GM12878 (cell line): ENCODE results near the gene BIRC3. TPM values are rescaled to one million over a fixed set of nuclear protein-coding genes. Genes with fewer than 3 reads are reported as not detected.

Source experiments
- ATAC-seq: fragments of 200-7000 bp; cut with Tn5 transposase; 3 replicates; pipeline ENCODE4 v1.9.1; 2020; ENCODE audit warnings: mild to moderate bottlenecking, moderate library complexity
- BruUV-seq: library from RNA; stranded (reverse); fragments of 400-500 nt; replicated peaks from 2 replicates; lab custom pipeline; 2021; lab: Mats Ljungman, UMichigan
- CTCF ChIA-PET: fragments of 300-600 bp; sonication (Branson Sonifier 250); formaldehyde crosslinking; extraction: SDS; loops from one replicate; lab custom pipeline; 2021; ENCODE audit warnings: inconsistent platforms; lab: Yijun Ruan, JAX
- POLR2A ChIA-PET: fragments of 350-600 bp; formaldehyde crosslinking; extraction: SDS; loops from one replicate; lab custom pipeline; 2021; ENCODE audit warnings: inconsistent platforms; lab: Charles Lee
- RAD21 ChIA-PET: fragments of 300-600 bp; sonication (Branson Sonifier 250); formaldehyde crosslinking; loops from one replicate; lab custom pipeline; 2023; ENCODE audit warnings: antibody characterized with exemption; ENCODE audit not compliant: unreplicated experiment; lab: Charles Lee
- SMC1A ChIA-PET: fragments of 300-600 bp; sonication (Branson Sonifier 250); formaldehyde crosslinking; loops from one replicate; lab custom pipeline; 2023; ENCODE audit not compliant: unreplicated experiment, uncharacterized antibody; lab: Charles Lee
- DNase-seq: peaks from one replicate; pipeline ENCODE4 v3.0.0-alpha.2; 2011; ENCODE audit warnings: low read depth, low spot score
- FAIRE-seq: peaks from 3 replicates; lab custom pipeline; 2011; peaks lifted over from hg19 to GRCh38; lab: Jason Lieb, UNC
- H2AFZ ChIP-seq: 2 replicates; pipeline ENCODE4 v1.6.0; 2011; ENCODE audit warnings: low read depth, low read length, control low read depth; ENCODE audit not compliant: control insufficient read depth
- H3K27ac ChIP-seq: 2 replicates; pipeline ENCODE4 v1.5.1; 2011; ENCODE audit warnings: control low read depth; ENCODE audit not compliant: control insufficient read depth, insufficient read depth
- H3K27me3 ChIP-seq, 2 experiments: replicated peaks in 1 of 2; 2 replicates each; pipeline versions ENCODE4 v1.6.0 to v1.6.1; 2011; ENCODE audit warnings: low read length in 1 of 2; ENCODE audit not compliant: control insufficient read depth in 2 of 2, insufficient read depth in 2 of 2
- H3K36me3 ChIP-seq, 2 experiments: 2 replicates each; pipeline ENCODE4 v1.5.1; 2011; ENCODE audit warnings: low read length in 1 of 2; ENCODE audit not compliant: control insufficient read depth in 2 of 2, insufficient read depth in 2 of 2
- H3K4me1 ChIP-seq: 2 replicates; pipeline ENCODE4 v1.6.1; 2011; ENCODE audit warnings: mild to moderate bottlenecking, low read length, moderate library complexity, mixed read lengths; ENCODE audit not compliant: control insufficient read depth, insufficient read depth
- H3K4me2 ChIP-seq: 2 replicates; pipeline ENCODE4 v1.6.0; 2011; ENCODE audit warnings: control low read depth; ENCODE audit not compliant: control insufficient read depth, insufficient read depth
- H3K4me3 ChIP-seq: fragments of 200-600 bp; sonication (generic); 2 replicates; pipeline ENCODE4 v1.5.1; 2016
- H3K79me2 ChIP-seq: 2 replicates; pipeline ENCODE4 v1.6.0; 2011; ENCODE audit warnings: low read length; ENCODE audit not compliant: control insufficient read depth, insufficient read depth
- H3K9ac ChIP-seq: 2 replicates; pipeline ENCODE4 v1.8.0; 2011; ENCODE audit warnings: low read length, control low read depth, mixed read lengths; ENCODE audit not compliant: control insufficient read depth, insufficient read depth
- H3K9me3 ChIP-seq: replicated peaks from 3 replicates; pipeline ENCODE4 v1.5.1; 2011; ENCODE audit warnings: mild to moderate bottlenecking, low read length; ENCODE audit not compliant: control insufficient read depth, insufficient read depth
- H4K20me1 ChIP-seq: 2 replicates; pipeline ENCODE4 v1.6.0; 2011; ENCODE audit not compliant: control insufficient read depth, insufficient read depth
- CTCF ChIP-seq, 3 experiments: IDR thresholded peaks in 2 of 3; conservative IDR thresholded peaks in 1 of 3; 2 replicates each; pipeline ENCODE4 v1.5.1; 2011; ENCODE audit warnings: low read depth in 3 of 3, low read length in 3 of 3, mild to moderate bottlenecking in 3 of 3, control low read depth in 2 of 3, moderate library complexity in 2 of 3, inconsistent platforms in 1 of 3, mixed read lengths in 1 of 3; ENCODE audit not compliant: control insufficient read depth in 2 of 3, insufficient read depth in 1 of 3; ENCODE audit errors: extremely low read depth in 1 of 3
- HDAC6 ChIP-seq: fragments of 200-600 bp; sonication (generic); IDR thresholded peaks from one replicate; pipeline ENCODE4 v1.8.0; 2017; ENCODE audit warnings: antibody characterized with exemption; ENCODE audit not compliant: unreplicated experiment
- MTA3 ChIP-seq: IDR thresholded peaks from 2 replicates; pipeline ENCODE4 v1.6.1; 2012; ENCODE audit warnings: low read length, inconsistent platforms, borderline replicate concordance
- MXI1 ChIP-seq: fragments of 150-350 bp; IDR thresholded peaks from 2 replicates; pipeline ENCODE4 v1.6.1; 2011; ENCODE audit warnings: low read depth, mild to moderate bottlenecking, inconsistent platforms, low read length, improper control_type of control experiment
- YY1 ChIP-seq: IDR thresholded peaks from 2 replicates; pipeline ENCODE4 v1.6.1; 2011; ENCODE audit warnings: low read depth, mild to moderate bottlenecking, low read length
- ZBTB33 ChIP-seq: fragments of 450-650 bp; IDR thresholded peaks from 2 replicates; pipeline ENCODE4 v1.6.1; 2017; ENCODE audit warnings: mild to moderate bottlenecking
- WGBS: methylation state at CpG from one replicate; pipeline ENCODE4 v1.1.6; 2016; ENCODE audit warnings: low lambda C conversion rate; ENCODE audit not compliant: insufficient replicate concordance, insufficient coverage; ENCODE audit errors: missing lambda C conversion rate; 5-methylcytosine and 5-hydroxymethylcytosine counted together
- in situ Hi-C: fragments of 300-500 bp; cut with MboI; formaldehyde crosslinking; loops from 9 replicates; pipeline ENCODE4 v1.14.3; 2018; ENCODE audit warnings: mixed read lengths
- intact Hi-C: fragments of 100-400 bp; cut with micrococcal nuclease; formaldehyde crosslinking; loops from one replicate; pipeline ENCODE4 v1.14.2; 2022; ENCODE audit not compliant: unreplicated experiment
- polyA plus RNA-seq, 11 experiments: library from polyadenylated mRNA; depleted of rRNA in 4 of 11; unstranded in 6 of 11; stranded (reverse) in 5 of 11; fragments of >200 nt; fragmentation: Nextera tagmentation in 4 of 11; fragmentation: Illumina TruSeq in 1 of 11; extraction: Ambion mirVana in 4 of 11; extraction: Trizol in 1 of 11; gene quantifications; 1 replicate in 1 of 11; 2 replicates in 10 of 11; pipeline versions ENCODE4 v1.2.1 to v1.2.3, GENCODE V29; 2011 to 2016; ENCODE audit warnings: inconsistent platforms in 2 of 11, missing spikeins in 2 of 11, low read depth in 1 of 11
- total RNA-seq, 4 experiments: library from RNA; depleted of rRNA in 3 of 4; stranded (reverse); fragments of >200 nt in 3 of 4; fragmentation: Illumina TruSeq in 1 of 4; extraction: Trizol in 1 of 4; gene quantifications; 2 replicates each; pipeline versions ENCODE4 v1.2.1 to v1.2.3, GENCODE V29; 2013 to 2021
- TF ChIP-seq, protein P1 (sequence below): fragments of 450-650 bp; conservative IDR thresholded peaks from 2 replicates; pipeline ENCODE4 v1.6.1; 2017; ENCODE audit warnings: mild to moderate bottlenecking, moderate library complexity

The BIRC3 gene
- total and polyA plus RNA-seq, 10 of the 15 experiments (the other 5 are each of a cell fraction or from before 2014, with no cell fraction given) = 42.1 to 351 (median 83.7) TPM

- TF ChIP-seq HDAC6 = no peak
- ATAC-seq (no peak), FAIRE-seq (no peak), DNase-seq (no peak)
- Histone ChIP-seq H3K27ac (no peak overlapping the region), H3K9ac (no peak overlapping the region), H3K4me2 (no peak overlapping the region), H3K4me3 (no peak overlapping the region), H3K4me1 (no peaks in the 10 kb centered on the region), H3K9me3 (no peaks in the 10 kb centered on the region; the same call in 2 of the 3 replicates), H3K27me3 (no peaks in the 10 kb centered on the region), H4K20me1 (no peaks in the 10 kb centered on the region), H3K36me3 (no peaks in the 10 kb centered on the region), H3K79me2 (no peaks in the 10 kb centered on the region), H2AFZ (no peak overlapping the region)
- ChIA-PET RAD21 (interaction anchor here (2.1 kb wide), 2 partner anchors 327 to 380 kb away, joined by 7 to 8 read pairs; no protein-coding TSS in a partner anchor), POLR2A (no interaction called here), SMC1A (interaction anchor here (0.7 to 3.6 kb wide), 3 partner anchors 104 to 380 kb away, joined by 3 to 20 read pairs (median 3); no protein-coding TSS in a partner anchor), CTCF (interaction anchor here (1.1 to 10.9 kb wide), 7 partner anchors 8 to 380 kb away, joined by 3 to 219 read pairs (median 8); no protein-coding TSS in a partner anchor)
- in situ Hi-C loops = loop anchor here (5.0 kb wide), 2 partner anchors 56 to 326 kb away; no protein-coding TSS in a partner anchor
- no TSS peak for BruUV-seq
- intact Hi-C loops = no loop called here
- WGBS = 61% methylated on average over 3 of the region's 3 CpGs
Observed at GRCh38 chr11:102286292-102286691, 31.0 kb upstream of the BIRC3 start.

DNA sequence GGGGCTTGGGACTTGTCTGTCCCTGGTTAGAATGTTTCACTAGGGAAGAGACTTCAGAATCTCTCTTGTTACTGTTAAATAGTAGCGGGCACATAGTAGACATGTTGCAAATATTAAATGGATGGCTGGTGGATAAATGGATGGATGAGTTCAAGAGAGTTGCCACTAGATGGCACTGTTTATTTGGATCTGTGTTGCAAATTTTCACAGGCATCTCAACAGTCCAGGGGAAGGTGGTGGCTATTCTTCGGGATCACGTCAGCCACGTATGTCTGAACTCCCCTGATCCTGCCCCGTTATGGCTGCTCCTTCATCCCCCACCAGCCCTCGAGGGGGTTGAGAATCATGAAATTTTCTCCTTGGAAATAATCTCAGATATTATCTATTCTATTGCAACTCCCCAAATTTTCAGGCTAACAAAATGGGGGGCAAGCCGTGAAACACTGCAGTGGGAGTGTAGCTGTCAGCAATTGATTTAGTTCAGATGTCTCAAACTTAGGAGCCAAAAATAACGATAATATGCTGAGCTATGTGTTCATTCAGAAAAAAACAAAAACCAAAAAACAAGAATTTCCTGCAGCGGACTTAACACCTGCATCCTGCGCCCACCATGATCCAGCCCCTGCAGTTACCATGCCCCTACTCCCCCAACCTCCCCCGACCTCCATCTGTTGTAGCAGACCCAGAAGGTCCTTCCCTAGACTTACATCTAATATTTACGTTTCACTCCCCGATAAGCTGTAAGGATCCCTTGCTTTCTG, 29.1 kb upstream of the BIRC3 start:
- FAIRE-seq (peak; percentile 94), DNase-seq (peak; percentile 78)
- H2AFZ ChIP-seq = peak overlapping the region; percentile 81
- peak; percentile 62 to 83 (median 67) for TF ChIP-seq CTCF (IDR thresholded peaks at IDR 0.05 in 2 of 3, conservative IDR thresholded peaks at IDR 0.05 in 1 of 3; ENCODE audit: control insufficient read depth in 2 of 3, extremely low read depth in 1 of 3, insufficient read depth in 1 of 3, low read depth in 3 of 3, low read length in 3 of 3)
- 0 out of 2 replicates have a peak, but pooled peaks have one; percentile 43 for TF ChIP-seq MXI1
- TF ChIP-seq YY1 = peak; percentile 73
- no peak for TF ChIP-seq ZBTB33
- TF ChIP-seq, protein P1, sequence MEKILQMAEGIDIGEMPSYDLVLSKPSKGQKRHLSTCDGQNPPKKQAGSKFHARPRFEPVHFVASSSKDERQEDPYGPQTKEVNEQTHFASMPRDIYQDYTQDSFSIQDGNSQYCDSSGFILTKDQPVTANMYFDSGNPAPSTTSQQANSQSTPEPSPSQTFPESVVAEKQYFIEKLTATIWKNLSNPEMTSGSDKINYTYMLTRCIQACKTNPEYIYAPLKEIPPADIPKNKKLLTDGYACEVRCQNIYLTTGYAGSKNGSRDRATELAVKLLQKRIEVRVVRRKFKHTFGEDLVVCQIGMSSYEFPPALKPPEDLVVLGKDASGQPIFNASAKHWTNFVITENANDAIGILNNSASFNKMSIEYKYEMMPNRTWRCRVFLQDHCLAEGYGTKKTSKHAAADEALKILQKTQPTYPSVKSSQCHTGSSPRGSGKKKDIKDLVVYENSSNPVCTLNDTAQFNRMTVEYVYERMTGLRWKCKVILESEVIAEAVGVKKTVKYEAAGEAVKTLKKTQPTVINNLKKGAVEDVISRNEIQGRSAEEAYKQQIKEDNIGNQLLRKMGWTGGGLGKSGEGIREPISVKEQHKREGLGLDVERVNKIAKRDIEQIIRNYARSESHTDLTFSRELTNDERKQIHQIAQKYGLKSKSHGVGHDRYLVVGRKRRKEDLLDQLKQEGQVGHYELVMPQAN = no peak
- TF ChIP-seq MTA3 = no peak

More for the DNA sequence above, 29.1 kb upstream of the BIRC3 start:
- 31% methylated on average over 13 of the region's 13 CpGs for WGBS
- RAD21 ChIA-PET = interaction anchor here (0.7 to 9.8 kb wide), 20 partner anchors 9 to 377 kb away, joined by 3 to 169 read pairs (median 5); no protein-coding TSS in a partner anchor
- no peak overlapping the region for H3K27ac ChIP-seq
- H3K4me2 ChIP-seq = peak overlapping the region; percentile 17
- H3K9ac ChIP-seq = no peak overlapping the region
- CTCF ChIA-PET = interaction anchor here (0.7 to 10.9 kb wide), 39 partner anchors 8 to 381 kb away, joined by 3 to 273 read pairs (median 4); no protein-coding TSS in a partner anchor
- H3K79me2 ChIP-seq = no peaks in the 10 kb centered on the region
- no peaks in the 10 kb centered on the region for H3K9me3 ChIP-seq
- in situ Hi-C loops (loop anchor here (5.0 kb wide), 2 partner anchors 54 to 324 kb away; no protein-coding TSS in a partner anchor), intact Hi-C loops (loop anchor here (1.0 to 2.0 kb wide), 5 partner anchors 53 to 378 kb away; no protein-coding TSS in a partner anchor)
- H3K36me3 ChIP-seq = no peaks in the 10 kb centered on the region
- BruUV-seq = no TSS peak
- no peaks in the 10 kb centered on the region for H4K20me1 ChIP-seq
- SMC1A ChIA-PET = interaction anchor here (0.6 to 14.6 kb wide), 26 partner anchors 8 to 387 kb away, joined by 3 to 255 read pairs (median 6); partner anchors contain the start of gene BIRC3
- no peaks in the 10 kb centered on the region for H3K4me1 ChIP-seq
- ATAC-seq = peak; percentile 94
- POLR2A ChIA-PET = interaction anchor here (0.6 to 1.1 kb wide), 4 partner anchors 19 to 101 kb away, joined by 3 to 4 read pairs (median 3); no protein-coding TSS in a partner anchor
- no peaks in the 10 kb centered on the region for H3K27me3 ChIP-seq
- H3K4me3 ChIP-seq = peak overlapping the region; percentile 43; the same call in 1 of the 2 replicates
